HTR-8/SVneo (cell line): ENCODE measurements around the gene SUCLG1.
A peak's percentile ranks its signal among the peaks of the same experiment; 100 is the strongest.

Experiments
- DNase-seq: peaks from one replicate; pipeline ENCODE4 v3.0.0; 2011; ENCODE audit warnings: low spot score, mixed read lengths; ENCODE audit not compliant: insufficient read length
- FAIRE-seq: peaks from 2 replicates; lab custom pipeline; 2011; peaks lifted over from hg19 to GRCh38; lab: Jason Lieb, UNC

The SUCLG1 gene

DNA sequence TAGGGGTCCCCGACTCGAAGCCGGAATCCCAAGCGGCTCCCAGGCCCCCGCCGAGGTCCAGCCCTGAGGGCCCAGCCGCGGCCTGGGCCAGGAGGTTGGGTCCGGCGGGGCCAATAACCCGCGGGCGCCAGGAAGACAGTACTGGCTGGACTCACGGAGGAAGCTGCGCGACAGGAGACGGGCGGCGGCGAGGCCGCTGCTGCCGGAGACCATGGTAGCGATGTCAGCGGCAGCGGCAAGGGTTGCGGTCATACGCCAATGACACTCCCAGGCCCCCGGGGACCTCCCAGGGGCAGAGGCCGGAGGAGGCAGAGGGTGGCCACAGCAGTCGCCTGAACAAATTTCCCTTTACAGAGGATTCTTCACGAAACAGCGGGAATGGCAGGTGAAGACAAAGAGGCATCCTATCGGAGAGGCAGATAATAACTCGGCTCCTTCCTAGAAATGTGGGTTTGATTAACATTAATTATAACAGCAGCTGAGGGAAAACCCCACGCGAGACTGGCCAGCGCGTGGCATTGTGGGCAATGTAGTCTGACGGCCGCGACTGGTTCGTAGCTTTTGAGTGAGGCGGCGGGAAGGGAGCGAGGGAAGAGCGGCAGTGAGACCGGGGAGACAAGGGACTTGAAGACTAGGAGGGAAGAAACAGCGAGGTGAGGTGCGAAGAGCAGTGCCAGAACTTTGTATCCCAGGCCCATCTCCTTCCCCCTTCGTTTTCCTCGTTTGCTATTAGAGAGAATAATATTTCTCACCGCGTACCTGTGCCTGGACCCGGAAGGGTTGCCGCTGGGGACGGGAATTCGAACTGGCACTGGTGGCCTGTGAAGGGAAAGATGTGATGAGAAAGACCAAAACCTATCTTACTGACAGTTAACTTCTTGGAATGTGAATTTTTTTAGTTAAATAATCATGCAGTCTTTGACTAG lies at the start of gene SUCLG1:
Gene SUCLG1 (minus strand): TSS at position 263 of the 926 bp plus-strand sequence. CDS start 11 bp downstream, at position 252.
- FAIRE-seq (peak; percentile 93), DNase-seq (peak; percentile 92)

DNA sequence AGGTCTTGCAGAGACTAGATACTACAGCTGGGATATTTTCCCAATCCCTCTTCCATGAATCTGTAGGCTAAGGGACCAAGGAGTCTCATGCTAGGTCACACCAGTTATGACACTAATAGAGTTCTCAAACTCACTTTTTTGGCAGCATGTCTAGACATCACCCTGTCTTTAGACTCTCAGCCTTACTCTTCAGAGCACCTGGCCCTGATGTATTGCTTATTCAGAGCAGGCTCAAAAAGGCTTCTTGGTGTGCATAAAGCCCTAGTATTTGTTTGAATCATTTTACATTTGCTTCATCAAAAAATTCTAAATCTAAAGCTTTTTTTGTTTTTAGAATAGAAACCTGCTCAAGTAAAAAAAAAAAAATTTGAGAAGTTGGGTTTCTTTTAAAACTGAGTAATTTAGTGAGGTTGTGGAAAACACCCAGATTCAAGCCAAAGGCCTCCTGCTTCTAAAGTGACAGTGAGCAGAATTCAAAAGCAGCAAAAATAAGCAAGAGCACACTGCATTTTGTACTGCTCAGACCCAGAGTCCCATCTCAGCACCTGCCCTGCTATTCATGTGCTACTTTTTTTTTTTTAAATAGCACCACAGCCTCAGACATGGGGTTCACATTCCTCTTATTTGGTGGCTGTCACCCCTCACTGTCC lies 39.2 kb upstream of the SUCLG1 start:
- FAIRE-seq, result no peak
- DNase-seq, result no peak

DNA sequence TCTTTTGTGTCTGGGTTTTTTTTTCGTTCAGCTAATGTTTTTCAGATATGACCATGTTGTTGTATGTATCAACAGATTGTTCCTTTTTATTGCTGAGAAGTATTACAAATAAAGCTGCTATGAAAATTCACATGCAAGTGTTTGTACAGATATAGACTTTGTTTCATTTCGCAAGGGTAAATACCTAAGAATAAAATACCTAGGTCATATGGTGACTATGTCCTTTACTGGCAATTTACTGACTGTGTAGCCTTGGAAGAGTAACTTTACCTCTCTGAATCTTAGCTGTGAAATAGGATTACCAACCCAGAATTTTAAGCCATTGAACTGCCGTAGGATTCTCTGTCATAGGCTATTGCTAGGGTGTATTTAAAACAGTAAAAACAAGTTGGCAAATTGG lies 38.2 kb upstream of the SUCLG1 start:
- FAIRE-seq (no peak), DNase-seq (no peak)

DNA sequence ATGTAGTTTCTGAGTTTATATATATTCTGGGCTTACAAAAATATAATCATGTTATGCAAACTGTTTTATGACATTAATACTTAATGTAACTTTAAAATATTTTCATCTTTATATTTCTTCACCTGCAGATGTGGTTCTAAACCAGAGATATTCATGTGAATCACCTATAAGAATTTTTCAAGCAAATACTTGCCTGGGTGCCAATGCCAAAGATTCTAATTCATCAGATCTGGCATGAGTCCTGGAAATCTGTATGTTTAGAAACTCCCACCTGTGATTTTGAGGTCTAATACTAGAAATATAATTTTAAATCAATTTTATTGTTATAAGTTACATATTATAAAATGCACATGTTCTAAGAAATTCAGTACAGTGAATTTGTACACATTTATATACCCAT lies 37.3 kb upstream of the SUCLG1 start:
- no peak for DNase-seq
- no peak for FAIRE-seq

DNA sequence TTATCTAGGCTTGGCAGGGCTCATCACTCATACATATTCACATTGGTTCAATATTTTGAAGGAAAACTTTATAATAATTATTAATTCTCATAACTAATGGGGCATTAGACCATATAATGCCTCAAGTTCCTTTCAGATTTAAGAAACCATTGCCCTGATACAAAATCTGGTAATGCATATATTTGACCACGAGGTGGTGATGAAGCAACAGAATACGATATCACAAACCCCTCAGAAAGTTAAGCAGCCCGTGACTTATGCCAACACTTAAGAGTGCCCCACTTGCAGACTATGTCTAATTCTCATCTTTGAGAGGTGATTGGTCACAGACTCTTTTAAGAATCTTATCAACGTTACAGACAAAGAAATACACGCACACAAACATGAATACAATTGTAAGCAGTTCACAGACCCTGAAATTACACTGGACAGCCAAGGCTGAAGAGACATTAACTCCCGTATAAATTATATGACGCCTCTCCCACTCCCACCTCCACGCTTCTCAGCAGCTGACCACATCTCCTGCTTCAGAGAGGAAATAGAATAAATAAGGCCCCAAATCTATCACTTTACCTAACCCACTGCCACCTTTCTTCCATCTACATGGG lies 36.6 kb upstream of the SUCLG1 start:
- peak; percentile 89 for FAIRE-seq
- DNase-seq, result peak; percentile 60

DNA sequence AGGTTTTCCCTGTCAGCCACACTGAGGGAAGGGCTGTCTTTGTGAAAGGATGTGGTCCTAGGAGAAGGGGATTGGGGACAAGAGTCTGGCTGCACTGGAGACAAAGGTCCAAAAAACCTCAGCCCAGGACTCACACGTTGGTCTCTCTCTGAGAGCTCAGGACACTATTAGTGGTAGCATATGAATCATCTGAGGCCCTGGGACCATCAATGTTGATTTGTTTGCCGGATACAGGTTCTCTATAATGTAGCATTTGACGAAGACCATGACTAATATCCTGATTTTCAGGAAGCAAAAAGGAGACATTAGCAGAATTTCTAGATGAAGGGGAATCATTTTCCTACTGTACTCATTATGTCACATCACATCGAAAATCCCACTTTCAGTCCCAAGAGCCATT lies 35.0 kb upstream of the SUCLG1 start:
- FAIRE-seq (no peak), DNase-seq (peak; percentile 34)

DNA sequence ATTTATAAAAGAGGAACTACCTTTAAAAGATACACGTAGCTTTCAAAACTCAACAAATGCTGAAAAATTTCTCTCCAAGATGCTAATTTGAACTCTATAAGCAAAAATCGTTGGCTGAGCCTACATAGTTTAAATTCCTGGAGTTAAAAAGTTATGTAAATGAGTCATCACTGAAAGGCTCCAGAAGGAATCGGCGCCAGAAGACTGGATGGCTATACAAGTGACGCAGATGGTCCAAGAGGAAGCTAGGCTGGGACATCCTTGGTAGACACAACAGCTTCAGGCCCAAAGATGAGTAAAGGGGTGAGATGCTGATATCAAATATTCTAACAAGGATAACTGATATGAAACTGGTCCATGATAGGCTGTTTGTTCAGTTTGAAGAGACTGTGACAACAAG lies 34.4 kb upstream of the SUCLG1 start:
- FAIRE-seq (peak; percentile 74), DNase-seq (peak; percentile 69)

DNA sequence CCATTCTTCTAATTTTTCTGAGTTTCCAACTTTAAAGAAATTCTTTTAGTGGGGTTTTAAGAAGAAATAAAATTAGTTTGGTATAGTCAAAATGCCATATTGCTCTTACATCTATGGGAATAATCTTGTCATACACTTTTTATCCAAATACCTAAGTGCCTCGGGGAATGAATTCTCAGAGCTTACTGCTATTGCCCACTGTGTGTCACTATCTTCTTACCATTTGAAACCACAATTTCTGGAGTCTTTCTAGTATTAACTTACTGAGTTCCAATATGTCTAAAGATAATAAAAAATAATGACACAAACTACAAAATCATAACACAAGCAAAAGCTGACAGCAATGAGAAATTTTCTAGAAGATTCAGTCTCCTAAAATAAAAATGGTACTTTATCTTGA lies 33.5 kb upstream of the SUCLG1 start:
- DNase-seq, result no peak
- FAIRE-seq, result no peak

DNA sequence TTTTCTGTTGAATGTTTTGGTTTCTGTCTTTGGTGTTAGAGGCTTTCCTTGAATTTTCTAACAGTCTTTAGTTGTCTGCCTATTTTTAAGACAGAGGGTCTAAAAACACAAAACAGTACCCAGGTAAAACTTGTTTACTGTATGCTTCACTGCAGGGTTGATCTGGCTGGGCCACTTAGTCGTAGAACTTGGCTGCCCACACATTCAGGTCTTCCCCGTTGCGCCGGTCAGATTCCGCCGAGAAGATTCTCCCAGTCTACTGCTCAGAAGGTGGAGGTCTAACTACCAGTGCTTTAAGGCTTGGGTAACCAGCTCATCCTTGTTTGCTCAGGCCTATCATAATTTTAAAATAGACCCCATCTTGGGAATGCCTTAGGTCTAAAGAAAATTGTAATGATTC lies 32.7 kb upstream of the SUCLG1 start:
- DNase-seq, result no peak
- no peak for FAIRE-seq

DNA sequence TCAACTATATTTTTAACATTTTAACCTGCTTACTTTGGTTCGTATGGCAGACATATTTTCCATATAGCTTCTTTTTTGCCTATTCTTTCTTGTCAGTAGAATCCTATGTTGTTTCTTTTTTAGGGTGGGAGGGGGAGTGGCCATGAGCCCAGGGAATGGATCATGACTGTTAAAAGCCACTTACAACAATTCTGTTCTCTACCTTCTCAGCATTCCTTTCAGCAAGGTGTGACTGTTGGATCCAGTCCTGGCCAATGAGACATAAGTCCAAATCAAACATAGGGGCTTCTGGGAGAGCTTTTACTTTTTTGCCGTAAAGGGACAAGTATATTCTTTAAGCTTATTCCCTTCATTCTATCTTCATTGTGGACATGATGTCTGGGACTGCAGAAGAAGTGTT lies 32.2 kb upstream of the SUCLG1 start:
- no peak for DNase-seq
- FAIRE-seq, result no peak

DNA sequence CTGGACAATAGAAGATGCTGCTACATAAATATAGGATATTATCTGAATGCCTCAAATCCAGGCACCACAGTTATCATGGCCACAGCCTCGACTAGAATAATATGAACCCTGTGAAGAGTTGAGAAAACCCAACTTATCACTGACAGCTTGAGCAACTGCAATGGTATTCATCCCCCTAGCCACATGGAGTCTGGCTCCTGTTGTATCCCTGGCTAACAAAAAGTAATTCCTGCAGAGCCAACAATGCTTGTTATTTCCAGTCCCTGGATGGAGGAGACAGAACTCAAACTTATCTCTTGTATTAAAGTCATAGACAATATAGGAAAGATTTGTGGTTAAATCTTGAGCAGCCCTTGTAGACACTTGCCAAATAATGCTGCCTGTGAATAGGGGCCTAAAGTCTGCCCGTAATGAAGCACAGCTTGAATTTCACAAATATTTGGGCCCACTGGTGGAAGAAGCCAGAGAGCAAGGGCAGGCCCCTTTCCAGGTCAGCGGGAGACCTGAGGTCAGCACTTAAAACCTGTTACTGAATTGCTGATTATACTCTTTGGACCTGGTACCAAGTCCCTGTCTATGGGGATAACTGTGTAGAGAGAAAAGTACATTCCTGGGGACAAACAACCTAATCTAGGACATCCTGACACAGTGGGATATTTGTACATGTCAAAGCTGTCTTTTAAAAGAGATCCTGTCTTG lies 28.4 kb upstream of the SUCLG1 start:
- DNase-seq (no peak), FAIRE-seq (no peak)

DNA sequence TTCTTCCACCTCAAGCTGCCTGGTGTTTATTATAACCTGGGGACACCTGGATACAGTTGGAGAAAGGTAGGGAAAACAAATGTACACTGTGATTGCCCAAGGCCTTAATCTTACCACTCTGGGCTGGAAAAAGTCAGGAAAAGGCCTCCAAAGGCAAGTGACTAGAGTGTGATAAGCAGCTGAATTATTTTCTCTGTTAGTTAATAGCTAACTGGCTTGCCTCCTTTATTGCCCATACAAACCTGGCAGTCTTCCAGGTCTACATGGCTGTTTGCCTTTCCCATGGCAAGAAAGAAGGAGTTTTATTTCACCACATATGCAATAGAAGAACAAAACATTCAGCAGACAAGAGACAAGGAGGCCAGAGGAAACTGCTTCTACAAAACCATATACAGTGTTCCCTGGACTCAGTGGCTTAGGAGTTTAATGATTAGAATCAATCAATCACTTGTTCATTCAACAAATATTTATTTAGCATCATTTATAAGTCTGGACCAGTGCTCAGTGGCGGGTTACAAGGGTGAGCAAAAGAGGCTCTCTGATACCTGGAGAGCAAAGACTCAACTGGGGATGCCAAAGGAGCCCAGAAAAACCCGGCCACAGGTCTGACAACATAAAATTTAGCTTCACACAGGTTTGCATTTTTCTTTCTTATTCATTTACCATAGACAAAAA lies 27.5 kb upstream of the SUCLG1 start:
- FAIRE-seq (no peak), DNase-seq (no peak)

DNA sequence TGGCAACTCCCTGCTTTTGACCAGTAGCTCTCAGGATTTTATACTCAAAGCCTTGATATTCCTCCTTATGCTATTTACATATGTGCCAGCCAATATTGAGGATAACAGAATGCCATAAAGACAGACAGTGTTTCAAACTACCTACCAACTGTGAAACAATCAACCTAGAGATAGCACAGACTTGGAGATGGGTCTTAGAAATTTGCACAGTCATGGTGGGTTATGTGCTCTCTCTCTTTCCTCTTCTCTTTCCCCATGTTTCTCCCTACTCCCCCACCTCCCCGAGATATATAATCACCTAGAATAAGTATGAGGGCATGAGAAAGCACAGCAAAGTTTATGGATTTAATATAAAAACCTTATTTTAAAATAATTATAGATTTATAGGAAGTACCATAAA lies 24.2 kb upstream of the SUCLG1 start:
- DNase-seq (no peak), FAIRE-seq (peak; percentile 16)

DNA sequence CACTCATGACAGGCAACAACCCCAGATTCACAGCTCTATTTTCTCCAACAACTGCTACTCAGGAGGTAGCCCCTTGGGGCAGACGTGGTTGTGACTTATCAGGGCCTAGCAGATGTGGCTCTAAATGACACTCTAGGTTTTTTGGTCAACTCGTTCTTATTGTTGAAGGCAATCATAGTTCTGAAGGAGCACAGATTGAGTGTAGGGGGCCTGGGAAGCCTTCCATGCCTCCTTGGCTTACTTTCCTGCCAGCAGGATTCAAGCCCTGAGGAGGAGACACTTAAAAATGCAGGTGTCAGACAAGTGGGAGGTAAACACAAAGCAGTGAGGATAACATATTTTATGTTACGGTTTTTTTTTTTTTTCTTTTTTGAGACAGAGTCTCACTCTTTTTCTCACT lies 23.5 kb upstream of the SUCLG1 start:
- DNase-seq, result no peak
- FAIRE-seq, result no peak

DNA sequence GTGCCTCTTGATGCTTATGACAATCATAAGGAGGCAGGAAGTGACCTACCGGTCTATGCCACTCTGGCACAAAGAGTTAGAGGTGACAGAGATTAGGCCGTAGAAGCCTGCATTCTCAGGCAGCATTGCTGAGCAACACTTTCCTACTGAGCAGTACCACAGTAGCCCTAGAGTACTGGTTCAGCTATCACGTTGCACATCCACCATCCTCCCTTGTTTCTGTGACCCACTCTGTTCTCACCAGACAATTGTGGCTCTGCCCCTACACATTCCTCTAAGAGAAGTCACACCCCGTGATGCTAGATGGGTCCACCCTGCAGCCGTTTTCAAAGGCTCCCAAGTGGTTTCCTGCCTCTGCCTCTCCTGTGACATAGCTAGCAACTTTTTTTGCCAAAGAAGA lies 22.6 kb upstream of the SUCLG1 start:
- FAIRE-seq, result peak; percentile 83
- no peak for DNase-seq

DNA sequence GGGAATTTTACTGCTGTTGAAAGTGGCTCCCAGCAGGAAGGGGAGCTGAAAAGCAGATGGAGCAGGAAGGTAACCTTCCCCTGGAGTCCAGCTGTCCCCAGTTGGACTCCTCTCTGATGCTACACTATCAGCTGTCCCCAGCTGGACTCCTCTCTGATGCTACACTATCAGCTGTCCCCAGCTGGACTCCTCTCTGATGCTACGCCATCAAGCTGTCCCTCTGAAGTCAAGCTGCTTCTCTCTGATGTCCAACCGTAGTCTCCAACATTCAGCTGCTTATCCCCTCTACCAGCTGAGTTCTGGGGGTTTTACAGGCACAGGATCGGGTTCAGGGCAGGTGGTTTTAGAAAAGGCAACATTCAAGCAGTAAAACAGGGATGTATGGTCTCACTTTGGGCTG lies 19.8 kb upstream of the SUCLG1 start:
- FAIRE-seq, result no peak
- DNase-seq, result no peak

DNA sequence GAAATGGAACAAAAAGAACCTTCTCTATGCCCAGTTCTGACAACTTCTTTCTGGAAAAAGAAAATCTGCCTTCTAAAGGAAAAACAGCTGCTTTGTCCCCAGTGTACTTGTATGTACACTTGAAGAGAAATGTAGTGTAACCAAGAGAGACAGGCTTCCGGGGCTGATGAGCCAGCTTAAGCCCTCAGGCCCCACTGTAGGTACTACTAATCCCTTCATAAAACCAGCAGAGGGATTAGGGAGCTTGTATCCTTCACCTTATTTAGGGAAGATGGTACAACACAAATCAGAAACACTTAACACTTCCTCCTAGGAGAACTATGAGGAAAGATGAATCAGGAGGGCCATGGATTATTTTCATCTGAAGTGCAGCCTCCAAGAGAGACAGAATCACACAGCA lies 18.8 kb upstream of the SUCLG1 start:
- FAIRE-seq (no peak), DNase-seq (no peak)

DNA sequence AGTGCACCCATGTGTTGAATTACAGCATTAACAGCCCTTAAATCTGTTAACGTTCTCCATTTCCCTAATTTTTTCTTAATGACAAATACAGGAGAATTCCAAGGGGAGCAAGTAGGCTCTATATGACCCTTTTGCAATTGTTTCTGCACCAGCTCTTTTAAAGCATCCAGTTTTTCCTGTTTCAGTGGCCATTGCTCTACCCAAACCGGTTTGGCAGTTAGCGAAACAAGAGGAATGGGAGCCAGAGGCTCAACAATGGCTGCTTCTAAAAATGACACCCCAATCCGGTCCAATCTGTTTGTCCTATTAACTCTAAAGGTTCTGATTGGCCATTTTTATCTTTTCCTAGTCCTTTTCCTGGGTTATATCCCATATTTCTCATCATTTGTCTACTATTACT lies 15.1 kb upstream of the SUCLG1 start:
- DNase-seq, result no peak
- no peak for FAIRE-seq

DNA sequence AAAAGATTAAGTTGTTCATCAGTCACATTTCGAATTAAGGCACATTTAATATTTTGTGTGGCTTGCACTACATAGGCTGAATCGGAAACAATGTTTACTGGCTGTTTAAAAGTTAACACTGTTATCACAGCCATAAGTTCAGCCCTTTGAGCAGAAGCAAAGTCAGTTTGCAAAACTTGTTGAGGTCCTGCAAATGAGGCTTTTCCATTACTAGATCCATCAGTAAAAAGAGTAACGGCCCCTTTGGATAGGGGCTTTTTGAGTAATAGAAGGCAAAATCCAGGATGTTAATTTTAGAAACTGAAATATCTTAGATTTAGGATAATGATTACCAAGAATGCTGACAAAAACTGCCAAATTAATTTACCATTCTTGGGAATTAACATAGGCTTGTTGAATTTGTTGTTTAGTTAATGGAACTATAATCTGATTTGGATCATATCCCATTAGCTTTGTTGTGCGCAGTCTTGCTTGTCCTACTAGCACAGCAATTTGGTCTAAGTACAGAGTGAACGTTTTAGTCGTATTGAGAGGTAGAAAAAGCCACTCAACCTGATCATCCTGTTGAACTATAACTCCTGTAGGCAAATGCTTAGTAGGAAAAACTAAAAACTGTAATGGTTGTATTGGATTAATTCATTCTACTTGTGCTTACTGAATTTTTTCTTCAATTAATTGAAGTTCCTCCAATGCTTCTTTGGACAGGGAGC lies 13.9 kb upstream of the SUCLG1 start:
- DNase-seq (no peak), FAIRE-seq (no peak)
